Posterior cingulate gyrus (tissue), 11 donors: Measurements from ENCODE around the gene CCDC9.

ENCODE experiments used
- DNase-seq, 10 donors: peaks; one replicate each; pipeline versions ENCODE4 v3.0.0 to v3.0.0-alpha.2; 2020 to 2021; ENCODE audit warnings: mixed read lengths in 3 of 10
- intact Hi-C: fragments of 100-400 bp; cut with DNase I; formaldehyde crosslinking; loops from one replicate; pipeline ENCODE4 v1.15.1; 2023

CCDC9 gene

DNA sequence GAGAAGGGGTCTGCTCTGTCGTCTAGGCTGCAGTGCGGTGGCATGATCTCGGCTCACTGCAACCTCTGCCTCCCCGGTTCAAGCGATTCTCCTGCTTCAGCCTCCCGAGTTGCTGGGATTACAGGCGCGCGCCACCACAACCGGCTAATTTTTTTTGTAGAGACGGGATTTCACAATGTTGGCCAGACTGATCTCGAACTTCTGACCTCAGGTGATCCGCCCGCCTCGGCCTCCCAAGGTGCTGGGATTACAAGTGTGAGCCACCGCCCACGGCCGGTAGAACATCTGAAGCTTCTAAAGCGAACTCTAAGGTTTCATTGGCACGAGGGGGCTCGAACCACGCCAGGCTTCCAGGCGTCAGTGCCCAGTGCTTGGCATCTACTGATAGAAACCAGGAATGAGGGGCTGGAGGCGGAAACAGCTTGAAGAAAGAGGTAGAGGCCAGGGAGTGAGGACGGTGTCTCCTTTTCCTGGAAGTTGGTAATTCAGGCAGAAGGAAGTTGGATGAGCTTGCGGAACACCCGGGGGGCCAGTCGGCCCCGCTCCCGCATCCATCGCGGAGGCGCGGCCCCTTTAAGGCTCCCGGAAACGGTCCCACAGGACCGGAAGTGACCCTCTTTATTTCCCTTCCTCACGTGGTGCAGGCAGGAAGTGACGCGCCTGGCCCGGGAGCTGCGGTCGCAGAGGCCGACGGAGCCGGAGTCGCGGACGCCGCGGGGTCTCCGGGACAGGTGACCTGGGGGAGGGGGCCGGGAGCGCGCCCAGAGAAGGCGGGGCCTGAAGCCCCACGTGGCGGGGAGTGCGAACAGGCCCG lies at the start of gene CCDC9:
Gene CCDC9, plus strand, starts transcription at position 647 of the 814 bp plus-strand sequence. CDS start 1,876 bp downstream, outside the sequence.
- intact Hi-C loops = loop anchor here (2.0 kb wide), 1 partner anchor 17 kb away; no protein-coding TSS in a partner anchor
- DNase-seq = peak; percentile 93 to 99 (median 96)

DNA sequence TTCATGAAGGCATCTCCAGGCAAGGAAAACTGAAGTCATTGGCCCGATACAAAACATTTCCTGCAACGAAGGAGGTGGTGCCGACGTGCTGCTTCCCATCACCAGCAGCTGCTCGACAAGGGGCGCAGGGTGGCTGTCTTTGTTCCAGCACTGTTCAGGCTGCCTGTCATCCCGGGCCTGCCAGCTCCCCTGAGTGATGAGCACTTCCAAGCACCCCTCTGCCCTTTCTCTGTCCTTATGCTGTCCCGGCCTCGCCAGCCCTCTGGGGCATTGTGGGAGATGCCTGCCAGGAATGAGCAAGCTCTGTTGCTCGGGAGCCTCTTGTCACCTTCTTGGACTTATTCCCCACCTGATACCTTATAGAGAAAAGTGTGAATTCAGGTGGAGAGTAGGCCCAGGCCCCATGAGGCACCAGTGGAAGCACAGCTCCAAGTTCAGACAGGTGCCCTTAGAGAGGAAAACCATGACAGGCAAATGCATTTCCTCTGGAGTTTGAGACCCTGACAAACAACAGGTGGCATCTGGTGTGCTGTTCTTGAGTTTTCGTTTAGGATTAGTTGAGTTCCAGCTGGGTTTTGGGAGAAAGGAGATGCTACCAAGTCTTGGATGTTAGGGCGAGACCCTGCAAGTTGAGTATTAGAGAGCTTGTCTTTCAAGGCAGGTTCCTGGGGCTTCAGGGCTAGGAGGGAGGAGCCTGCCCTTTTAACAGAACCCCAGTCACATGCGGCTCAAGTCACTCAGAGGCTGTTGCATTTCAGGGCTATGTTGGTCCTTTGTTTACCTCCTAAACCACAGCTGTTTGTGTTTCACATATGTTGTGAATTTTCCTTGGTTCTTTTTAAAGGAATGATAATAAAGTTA lies 46.8 kb upstream of the CCDC9 start:
- DNase-seq = no peak
- intact Hi-C loops = loop anchor here (1.0 kb wide), 1 partner anchor 35 kb away; no protein-coding TSS in a partner anchor

DNA sequence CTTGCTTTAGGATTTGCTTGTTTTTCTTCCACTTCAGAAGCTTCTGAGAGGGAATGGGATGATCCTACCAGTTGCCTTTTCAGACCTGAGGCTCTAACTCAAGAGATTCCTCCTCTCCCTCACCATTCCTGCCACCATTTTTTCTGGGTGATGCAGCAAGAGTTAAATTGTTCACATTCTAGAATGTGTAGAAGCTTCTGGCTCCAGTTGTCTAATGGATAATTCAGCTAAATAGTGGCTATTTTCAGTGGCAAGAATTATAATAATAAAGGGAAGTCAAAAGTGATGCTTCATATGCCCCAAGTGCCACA lies 46.2 kb upstream of the CCDC9 start:
- intact Hi-C loops = loop anchor here (1.0 kb wide), 1 partner anchor 34 kb away; no protein-coding TSS in a partner anchor
- DNase-seq = no peak

DNA sequence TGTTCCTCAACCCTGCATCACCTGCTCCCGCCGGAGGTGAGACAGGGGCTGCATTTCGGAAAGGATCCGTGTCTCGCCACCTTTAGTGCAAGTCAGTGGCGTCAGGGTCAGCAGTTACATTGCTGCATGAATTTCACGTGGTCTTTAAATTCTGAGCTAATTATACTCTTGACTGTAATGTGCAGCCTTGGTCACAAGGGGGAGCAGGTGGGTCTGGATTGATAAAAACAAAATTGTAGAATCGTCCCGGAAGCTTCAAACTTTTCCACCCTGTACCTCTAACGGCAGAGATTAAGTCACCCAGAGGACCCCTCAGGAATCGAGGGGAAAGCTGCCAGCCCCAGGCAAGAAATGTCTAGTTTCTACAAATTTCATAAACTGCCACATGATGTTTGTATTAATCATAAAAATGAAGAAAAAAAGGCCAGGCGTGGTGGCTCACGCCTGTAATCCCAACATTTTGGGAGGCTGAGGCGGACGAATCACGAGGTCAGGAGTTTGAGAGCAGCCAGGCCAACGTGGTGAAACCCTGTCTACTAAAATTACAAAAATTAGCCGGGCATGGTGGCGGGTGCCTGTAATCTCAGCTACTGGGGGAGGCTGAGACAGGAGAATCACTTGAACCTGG lies 45.5 kb upstream of the CCDC9 start:
- intact Hi-C loops = loop anchor here (1.0 kb wide), 1 partner anchor 33 kb away; no protein-coding TSS in a partner anchor
- DNase-seq = peak in 5 of 10 donors; percentile 62 to 87 (median 67)

DNA sequence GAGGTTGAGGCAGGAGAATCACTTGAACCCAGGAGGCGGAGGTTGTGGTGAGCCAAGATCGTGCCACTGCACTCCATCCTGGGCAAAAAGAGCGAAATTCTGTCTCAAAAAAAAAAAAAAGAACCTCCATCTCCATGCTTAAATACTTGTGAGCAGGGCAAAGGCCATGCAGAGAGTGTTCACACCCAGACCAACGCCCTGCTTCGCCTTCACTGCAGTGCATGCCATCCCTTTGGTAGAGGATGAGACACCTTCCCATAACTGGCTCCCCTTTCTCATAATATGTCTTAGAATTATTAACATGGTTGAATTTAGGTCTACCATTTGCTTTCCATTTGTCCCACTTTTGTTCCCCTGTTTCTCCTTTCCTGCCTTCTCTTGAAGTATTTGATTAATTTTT lies 40.7 kb upstream of the CCDC9 start:
- no peak for DNase-seq
- intact Hi-C loops = no loop called here

DNA sequence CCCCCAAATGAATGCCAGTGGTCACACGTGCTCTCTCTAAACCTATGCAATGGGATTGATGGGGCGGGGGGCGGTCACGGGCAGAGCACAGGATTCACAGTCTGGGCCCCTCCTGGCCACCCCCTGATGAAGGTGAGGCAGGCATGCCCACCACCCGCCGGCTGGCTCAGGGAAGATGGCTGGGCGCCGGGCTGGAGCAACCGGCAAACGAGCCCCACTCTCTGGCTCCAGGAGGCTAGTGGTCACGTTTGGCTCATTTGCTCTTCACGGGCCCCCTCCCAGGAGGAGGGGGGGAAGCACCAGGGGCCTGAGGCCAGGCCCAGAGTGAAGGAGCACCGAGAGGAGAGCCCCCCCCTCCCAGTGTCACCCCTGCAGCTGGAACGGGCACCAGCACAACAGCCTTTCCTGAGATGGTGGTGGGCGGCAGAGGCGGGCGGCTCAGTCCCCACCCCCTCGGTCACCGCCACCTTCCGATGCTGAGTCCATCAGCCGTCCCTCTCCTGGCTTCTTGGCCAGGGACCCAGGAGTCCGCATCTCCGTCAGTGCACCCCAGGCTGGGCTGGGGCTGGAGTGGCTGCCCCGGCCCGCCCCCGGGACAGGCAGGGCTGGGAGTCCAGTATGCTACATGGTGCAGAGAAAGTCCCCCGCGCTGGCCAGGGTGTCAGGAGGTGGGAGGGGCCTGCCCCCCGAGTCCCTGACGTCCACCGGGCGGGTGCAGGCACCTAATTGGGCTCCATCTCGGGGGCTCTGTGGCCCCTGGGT lies 35.1 kb upstream of the CCDC9 start:
- intact Hi-C loops = no loop called here

DNA sequence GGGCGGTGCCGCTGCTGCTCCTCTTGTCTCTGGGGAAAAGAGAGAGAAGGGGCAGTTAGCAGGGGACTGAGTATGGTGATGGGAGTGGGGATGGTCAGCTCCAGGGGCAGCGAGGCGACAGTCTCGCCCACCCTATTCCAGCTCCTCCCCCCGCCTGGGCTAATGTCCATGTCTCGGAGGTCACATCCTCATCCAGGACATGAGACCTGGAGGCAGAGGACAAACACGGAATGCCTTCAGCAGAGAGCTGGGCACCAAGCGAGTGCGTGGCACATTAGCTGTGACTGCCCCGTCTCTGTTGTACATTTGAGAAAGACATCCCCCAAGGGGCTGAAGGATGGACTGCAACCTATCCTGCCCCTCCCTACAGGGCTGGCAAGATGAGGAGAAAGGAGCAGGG lies 34.4 kb upstream of the CCDC9 start:
- intact Hi-C loops = no loop called here
- no peak for DNase-seq

More for the DNA sequence above, 35.1 kb upstream of the CCDC9 start:
- DNase-seq = no peak

DNA sequence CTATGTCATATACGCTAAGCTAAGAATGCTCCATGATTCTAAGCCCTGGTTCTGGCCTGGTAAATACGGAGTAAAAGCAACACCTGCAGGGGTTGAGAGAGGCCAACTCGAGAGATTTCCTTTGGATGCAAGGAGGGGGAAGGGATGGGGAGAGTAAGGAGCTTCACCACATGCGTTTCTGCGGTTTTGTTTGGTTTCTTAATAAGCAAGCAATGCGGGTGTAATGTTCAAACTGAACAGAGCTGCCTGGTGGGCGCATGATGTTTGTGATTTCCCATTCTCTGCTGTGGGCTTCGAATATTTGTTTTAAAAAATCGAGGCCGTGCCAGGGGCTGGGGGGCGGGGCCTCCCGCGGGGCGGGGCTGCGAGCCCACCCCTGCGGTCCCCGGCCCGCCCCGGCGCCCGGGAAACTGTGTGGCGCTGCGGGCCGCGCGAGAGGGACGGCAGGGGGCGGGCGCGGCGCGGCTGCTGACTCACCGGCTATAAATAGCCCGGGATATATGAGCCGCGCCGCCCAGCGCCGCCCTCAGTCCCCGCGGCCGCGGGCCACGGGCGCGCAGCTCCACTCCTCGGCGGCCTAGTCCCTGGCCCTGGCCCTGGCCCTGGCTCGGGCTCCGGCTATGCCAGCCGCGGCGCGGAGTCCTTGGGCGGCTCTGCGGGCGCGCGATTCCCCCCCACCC lies 30.4 kb upstream of the CCDC9 start:
- intact Hi-C loops = no loop called here
- DNase-seq = peak; percentile 76 to 98 (median 86)

DNA sequence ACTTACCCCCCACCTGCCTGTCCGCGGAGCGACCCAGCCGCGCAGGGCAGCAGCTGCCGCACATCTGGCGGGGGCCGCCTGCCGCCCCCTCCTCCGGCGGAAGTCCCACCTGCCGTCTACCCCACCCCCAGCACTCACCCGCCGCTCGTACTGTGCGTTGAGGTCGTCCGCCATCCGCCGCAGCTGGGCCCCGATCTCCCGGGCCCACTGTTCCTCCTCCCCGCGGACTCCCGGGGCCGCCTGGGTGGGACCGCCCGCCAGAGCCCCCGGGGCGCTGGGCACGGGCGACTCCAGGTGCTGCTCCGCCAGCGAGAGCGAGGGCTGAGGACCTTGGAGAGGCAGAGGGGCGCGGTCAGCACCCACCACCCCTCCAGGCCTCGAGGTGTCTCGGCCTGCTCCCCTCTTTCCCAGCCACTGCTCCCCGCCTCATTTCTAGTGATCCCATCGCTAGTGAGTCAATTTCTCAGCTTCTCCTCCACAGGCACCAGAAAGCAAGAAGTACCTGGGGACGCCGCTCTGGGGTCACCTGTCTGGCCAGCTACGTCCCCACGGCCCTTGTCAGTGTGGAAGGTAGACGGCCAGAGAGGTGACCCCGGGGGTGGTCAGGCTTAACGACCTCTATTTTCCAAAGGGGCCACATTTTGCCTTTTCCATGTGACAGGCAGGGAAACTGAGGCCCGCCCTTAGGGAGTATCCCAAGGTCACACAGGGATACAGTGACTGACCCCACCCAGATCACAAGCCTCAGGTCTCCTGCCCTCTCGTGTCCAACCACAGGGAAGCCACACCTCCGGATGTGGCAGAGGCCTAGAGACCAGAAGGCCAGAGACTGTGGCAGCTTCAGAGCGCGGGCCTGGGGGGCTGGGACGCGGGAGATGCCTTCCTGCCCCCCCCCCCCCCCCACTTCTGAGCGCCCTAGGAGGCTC lies 29.6 kb upstream of the CCDC9 start:
- intact Hi-C loops = no loop called here
- DNase-seq = peak in 8 of 10 donors; percentile 33 to 89 (median 54)

DNA sequence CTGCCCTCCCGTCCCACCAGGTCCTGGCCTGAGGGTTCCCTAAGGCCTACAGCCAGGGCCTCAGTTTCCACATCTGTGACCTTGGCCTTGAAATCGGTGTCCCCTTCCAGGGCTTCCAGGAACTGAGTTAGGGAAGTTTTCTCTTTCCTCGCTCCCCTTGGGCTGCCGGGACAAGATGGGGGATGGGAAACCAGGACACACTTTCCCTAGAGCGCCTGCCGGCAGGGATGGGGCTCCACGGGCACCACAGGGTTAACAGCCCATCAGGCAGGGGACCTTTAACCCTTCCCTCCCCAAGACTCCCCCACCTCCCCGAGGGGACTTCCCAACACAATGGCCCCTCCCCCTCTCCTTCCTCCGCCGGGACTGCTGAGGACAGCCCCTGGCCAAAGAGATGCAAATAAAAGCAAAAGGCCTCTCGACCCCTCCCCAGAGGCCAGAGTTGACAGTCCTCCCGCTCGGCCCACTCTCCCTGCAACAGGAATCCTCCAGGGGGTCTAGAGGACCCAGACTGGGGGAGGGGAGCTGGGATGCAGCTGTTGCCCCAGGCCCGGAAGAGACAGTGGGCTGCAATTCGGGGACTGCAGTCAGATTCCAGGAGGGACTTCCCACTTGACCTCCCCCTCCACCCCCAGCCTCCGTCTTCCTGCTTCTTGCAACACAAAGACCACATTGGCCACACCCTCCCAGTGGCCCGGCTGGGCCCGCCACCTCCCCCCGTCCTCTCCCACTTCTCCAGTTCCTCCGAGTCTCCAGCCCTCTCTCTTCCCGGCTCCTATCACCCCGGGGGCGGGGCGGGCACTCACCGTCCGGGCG lies 28.8 kb upstream of the CCDC9 start:
- DNase-seq = peak in 7 of 10 donors; percentile 34 to 92 (median 44)
- intact Hi-C loops = no loop called here

DNA sequence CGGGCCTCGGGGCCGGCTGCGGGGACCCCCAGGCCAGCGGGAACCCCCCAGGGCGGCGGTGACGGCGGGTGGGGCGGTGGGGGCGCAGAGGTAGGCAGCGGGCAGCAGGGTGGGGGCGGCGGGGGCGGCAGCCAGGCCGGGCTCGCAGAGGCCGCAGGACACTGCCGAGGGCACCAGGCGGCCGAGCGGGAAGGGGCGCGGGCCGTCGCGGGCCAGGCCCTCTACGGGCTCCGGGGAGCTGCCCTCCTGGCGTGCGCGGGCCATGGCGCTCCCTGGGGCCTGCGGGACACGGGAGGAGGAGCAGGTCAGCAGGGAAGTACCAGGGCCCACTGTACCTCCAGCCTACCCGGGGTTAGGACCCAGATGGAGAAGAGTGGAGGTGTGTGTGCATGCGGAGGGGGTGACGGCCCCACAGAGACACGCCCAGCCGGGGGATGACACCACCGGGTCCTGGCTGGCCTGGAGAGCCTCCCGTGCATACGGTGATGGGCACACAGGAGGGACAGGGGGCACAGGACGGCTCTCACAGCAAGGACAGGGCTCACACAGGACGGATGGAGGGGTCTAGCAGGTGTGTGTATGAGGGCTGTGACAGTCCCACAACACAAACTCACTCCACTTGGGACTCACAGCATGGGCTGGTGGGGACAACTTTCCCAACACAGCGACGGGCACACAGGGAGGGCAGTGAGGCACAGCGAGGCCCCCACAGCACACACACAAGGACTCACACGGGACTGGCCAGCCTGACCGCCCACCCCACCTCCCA lies 28.0 kb upstream of the CCDC9 start:
- peak in 1 of 10 donors; percentile 82 for DNase-seq
- intact Hi-C loops = no loop called here

DNA sequence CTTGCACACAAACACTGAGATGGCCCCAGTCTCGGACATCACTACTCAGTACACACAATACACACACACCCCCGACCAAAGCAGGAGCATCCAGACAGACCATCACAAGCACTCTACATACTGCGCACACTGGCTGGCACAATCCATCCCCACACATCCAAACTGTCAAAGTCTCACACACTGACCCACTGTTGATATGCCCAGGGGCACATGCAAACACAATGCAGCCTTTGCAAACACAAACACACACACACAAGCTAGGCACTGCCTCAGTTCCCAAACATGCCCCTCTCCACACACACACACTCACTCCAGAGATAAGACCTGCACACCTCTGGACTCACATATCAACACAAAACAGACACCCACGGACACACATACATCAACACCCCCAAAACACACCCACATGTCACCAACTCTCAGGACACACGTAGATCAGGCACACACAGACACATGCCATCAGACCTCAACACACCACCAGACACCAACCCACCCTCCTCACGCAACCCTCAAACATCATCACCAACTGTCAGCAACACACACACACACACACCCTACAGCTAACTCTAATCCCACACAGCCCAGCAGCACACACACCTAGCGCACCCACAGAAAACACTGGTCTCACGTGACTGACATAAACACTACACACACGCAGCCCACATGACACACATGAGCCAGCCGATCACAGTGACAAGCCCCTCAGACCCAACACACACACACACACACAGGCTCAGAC lies 27.2 kb upstream of the CCDC9 start:
- intact Hi-C loops = no loop called here
- DNase-seq = peak in 5 of 10 donors; percentile 21 to 86 (median 31)

DNA sequence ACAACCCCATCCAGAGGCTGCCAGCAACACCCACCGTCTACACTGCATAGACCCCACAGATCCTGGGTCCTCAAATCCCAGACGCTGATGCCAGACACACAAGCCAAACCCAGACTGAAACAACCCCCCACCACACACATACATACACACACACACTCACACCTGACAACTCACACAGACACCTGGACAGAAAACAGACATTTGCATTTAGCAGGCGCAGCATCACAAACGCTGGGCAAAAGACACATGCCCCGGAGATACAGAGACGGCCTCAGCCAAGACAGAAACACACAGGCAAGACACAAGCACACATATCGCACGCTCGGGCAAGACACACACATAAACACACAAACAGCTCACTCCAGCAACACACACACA lies 26.7 kb upstream of the CCDC9 start:
- intact Hi-C loops = no loop called here
- DNase-seq = peak in 1 of 10 donors; percentile 22

DNA sequence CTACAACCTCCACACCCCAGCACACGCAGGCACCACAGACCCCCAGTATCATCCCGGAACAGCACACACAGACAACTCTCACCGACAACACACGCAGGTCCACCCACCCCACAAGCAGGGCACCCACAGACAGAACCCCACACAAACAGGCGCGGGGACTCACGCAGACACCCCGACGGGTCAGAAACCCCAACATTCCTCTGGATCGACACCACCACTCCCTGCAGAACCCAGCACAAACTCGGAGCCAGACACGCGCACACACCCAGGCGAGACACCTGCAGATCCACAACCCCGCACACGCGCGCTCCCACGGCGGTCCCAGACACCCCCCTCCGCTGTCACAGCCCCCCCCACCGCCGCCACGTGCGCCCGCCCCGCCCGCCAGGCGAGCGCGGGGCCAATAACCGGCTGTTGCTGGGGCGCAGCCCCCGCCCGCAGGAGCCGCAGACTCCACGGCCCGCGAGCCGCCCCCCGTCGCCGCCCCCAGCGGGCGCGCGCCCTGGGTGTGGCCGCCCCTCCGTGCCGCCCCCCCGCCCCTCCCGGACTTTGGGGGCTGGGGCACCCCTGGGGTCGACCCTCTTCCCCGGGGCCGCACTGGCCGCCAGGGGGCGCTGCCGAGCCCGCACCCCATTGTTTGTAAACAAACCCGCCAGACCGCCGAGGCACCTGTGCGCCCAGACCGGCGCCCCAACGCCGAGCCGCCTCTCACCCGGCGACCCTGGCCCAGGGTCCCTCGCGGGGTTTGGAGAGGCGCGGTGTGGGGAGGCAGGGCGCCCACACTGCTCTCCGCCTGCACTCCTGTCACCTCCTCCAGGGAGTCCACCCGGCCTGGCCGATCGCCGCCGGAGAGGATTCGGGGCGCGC lies 26.0 kb upstream of the CCDC9 start:
- intact Hi-C loops = no loop called here
- DNase-seq = peak in 7 of 10 donors; percentile 37 to 93 (median 62)

DNA sequence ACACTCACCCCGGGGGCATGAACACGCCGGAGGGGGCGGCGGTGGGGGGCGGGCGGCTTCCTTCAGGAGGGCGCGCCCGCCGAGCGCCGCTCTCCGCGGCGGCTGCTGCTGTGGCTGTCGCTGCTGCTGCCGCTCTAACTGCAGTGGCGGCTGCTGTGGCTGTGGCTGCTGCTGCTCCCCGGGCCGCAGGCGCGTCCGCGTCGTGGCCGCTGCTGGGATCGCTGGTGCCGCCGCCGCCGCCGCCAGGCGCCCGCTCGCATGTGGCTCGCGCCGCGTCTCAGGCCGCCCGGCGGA lies 25.5 kb upstream of the CCDC9 start, which contains the start of gene BBC3:
Gene BBC3, minus strand, starts transcription at position 279 of the 294 bp plus-strand sequence. CDS start 2,768 bp downstream, outside the sequence.
- intact Hi-C loops = no loop called here
- no peak for DNase-seq
